HepG2 (cell line): ENCODE measurements around the gene ACAN. TPM values are rescaled to one million over a fixed set of nuclear protein-coding genes. Genes with fewer than 3 reads are reported as not detected.
A peak's percentile ranks its signal among the peaks of the same experiment; 100 is the strongest.

Experiments
- ATAC-seq: fragments of 200-7000 bp; cut with Tn5 transposase; 3 replicates; pipeline ENCODE4 v1.9.1; 2020; ENCODE audit warnings: mild to moderate bottlenecking, moderate library complexity
- BruUV-seq: library from RNA; stranded (reverse); fragments of 400-500 nt; replicated peaks from 2 replicates; lab custom pipeline; 2021; lab: Mats Ljungman, UMichigan
- CTCF ChIA-PET: fragments of 300-600 bp; formaldehyde crosslinking; extraction: SDS; loops from one replicate; lab custom pipeline; 2021; ENCODE audit warnings: low total read pairs, inconsistent platforms, low intra/inter-chr PET ratio; lab: Yijun Ruan, JAX
- POLR2A ChIA-PET: fragments of 350-600 bp; sonication (Branson Sonifier 250); formaldehyde crosslinking; loops from one replicate; lab custom pipeline; 2020; ENCODE audit warnings: antibody characterized with exemption, inconsistent platforms; lab: Yijun Ruan, JAX
- DNase-seq: peaks from one replicate; pipeline ENCODE4 v3.0.0-alpha.2; 2015; ENCODE audit warnings: low spot score
- FAIRE-seq: peaks from 3 replicates; lab custom pipeline; 2011; peaks lifted over from hg19 to GRCh38; lab: Jason Lieb, UNC
- H2AFZ ChIP-seq: one replicate; pipeline ENCODE4 v1.6.1; 2011; ENCODE audit warnings: low read length, inconsistent platforms
- H3K27ac ChIP-seq: fragments of 300-600 bp; 3 replicates; pipeline ENCODE4 v1.8.0; 2011; ENCODE audit warnings: mixed run types, mild to moderate bottlenecking, mixed read lengths, low read length, inconsistent platforms; ENCODE audit not compliant: insufficient read depth; ENCODE audit errors: extremely low read length
- H3K27me3 ChIP-seq, 2 experiments: fragments of 200-600 bp in 1 of 2; 2 replicates in 1 of 2; 3 replicates in 1 of 2; pipeline versions ENCODE4 v1.6.0 to v1.8.0; 2011; ENCODE audit warnings: low read length in 2 of 2, mild to moderate bottlenecking in 2 of 2, moderate library complexity in 2 of 2, inconsistent platforms in 1 of 2; ENCODE audit not compliant: insufficient read depth in 2 of 2, control insufficient read depth in 1 of 2
- H3K36me3 ChIP-seq, 2 experiments: fragments of 200-600 bp in 1 of 2; replicated peaks in 1 of 2; 2 replicates in 1 of 2; 3 replicates in 1 of 2; pipeline versions ENCODE4 v1.5.1 to v1.8.0; 2011; ENCODE audit warnings: low read length in 2 of 2, inconsistent platforms in 1 of 2; ENCODE audit not compliant: insufficient read depth in 2 of 2, control insufficient read depth in 1 of 2
- H3K4me1 ChIP-seq: 2 replicates; pipeline ENCODE4 v1.5.1; 2012; ENCODE audit warnings: low read length, inconsistent platforms; ENCODE audit not compliant: insufficient read depth
- H3K4me2 ChIP-seq: 2 replicates; pipeline ENCODE4 v1.6.0; 2011; ENCODE audit warnings: low read depth, low read length, inconsistent platforms
- H3K4me3 ChIP-seq, 3 experiments: fragments of 200-600 bp in 1 of 3; sonication (generic), shearing (Covaris generic) in 1 of 3; replicated peaks in 1 of 3; 2 replicates each; pipeline ENCODE4 v1.5.1; 2011 to 2016; ENCODE audit warnings: low read length in 3 of 3, inconsistent platforms in 2 of 3, low read depth in 2 of 3, mild to moderate bottlenecking in 2 of 3, control low read depth in 1 of 3, mixed read lengths in 1 of 3; ENCODE audit not compliant: insufficient read depth in 1 of 3
- H3K79me2 ChIP-seq: one replicate; pipeline ENCODE4 v1.6.1; 2011; ENCODE audit warnings: low read length, inconsistent platforms; ENCODE audit not compliant: insufficient read depth
- H3K9ac ChIP-seq: 2 replicates; pipeline ENCODE4 v1.6.0; 2011; ENCODE audit warnings: mild to moderate bottlenecking, low read depth, low read length, inconsistent platforms; ENCODE audit not compliant: insufficient read depth
- H3K9me3 ChIP-seq: 2 replicates; pipeline ENCODE4 v1.5.1; 2012; ENCODE audit warnings: mild to moderate bottlenecking, low read length
- H4K20me1 ChIP-seq: 2 replicates; pipeline ENCODE4 v1.6.0; 2011; ENCODE audit warnings: inconsistent platforms, mild to moderate bottlenecking, low read length, moderate library complexity; ENCODE audit not compliant: insufficient read depth
- CENPBD1 ChIP-seq: sonication (generic); formaldehyde crosslinking; IDR thresholded peaks from 2 replicates; pipeline ENCODE4 v1.8.0; 2022; ENCODE audit warnings: missing genetic modification reagents, low read depth, mild to moderate bottlenecking, borderline replicate concordance
- CERS6 ChIP-seq: sonication (generic); formaldehyde crosslinking; IDR thresholded peaks from 2 replicates; pipeline ENCODE4 v1.5.0; 2020; ENCODE audit warnings: missing genetic modification reagents
- CREB1 ChIP-seq, 2 experiments: fragments of 450-650 bp in 1 of 2; IDR thresholded peaks; 2 replicates each; pipeline ENCODE4 v1.6.1; 2016 to 2017; ENCODE audit warnings: control low read depth in 1 of 2, mild to moderate bottlenecking in 1 of 2, missing compliant biosample characterization in 1 of 2, missing genetic modification characterization in 1 of 2
- SIX1 ChIP-seq: sonication (generic); formaldehyde crosslinking; IDR thresholded peaks from 2 replicates; pipeline ENCODE4 v1.4.0; 2020; ENCODE audit warnings: missing genetic modification reagents, borderline replicate concordance
- TRAFD1 ChIP-seq: sonication (generic); formaldehyde crosslinking; IDR thresholded peaks from 2 replicates; pipeline ENCODE4 v1.5.1; 2020; ENCODE audit warnings: missing genetic modification reagents, mild to moderate bottlenecking, borderline replicate concordance
- ZNF740 ChIP-seq: sonication (generic); formaldehyde crosslinking; IDR thresholded peaks from 2 replicates; pipeline ENCODE4 v1.4.0; 2020; ENCODE audit warnings: missing genetic modification reagents
- WGBS: methylation state at CpG from one replicate; pipeline ENCODE4 v1.1.6; 2017; ENCODE audit warnings: low lambda C conversion rate; 5-methylcytosine and 5-hydroxymethylcytosine counted together
- in situ Hi-C: cut with HindIII; loops from 2 replicates; pipeline ENCODE4 v1.10.0; 2017; ENCODE audit warnings: low pct_unique_long_range_greater_than_20kb; ENCODE audit not compliant: extremely low pct_ligation_motif_present
- intact Hi-C: fragments of 100-400 bp; cut with micrococcal nuclease; formaldehyde crosslinking; loops from one replicate; pipeline ENCODE4 v1.10.0; 2022; ENCODE audit not compliant: unreplicated experiment
- polyA plus RNA-seq, 8 experiments: library from polyadenylated mRNA; depleted of rRNA in 3 of 8; stranded (reverse) in 7 of 8; unstranded in 1 of 8; fragments of >200 nt; fragmentation: Illumina TruSeq in 4 of 8; extraction: Trizol in 4 of 8; gene quantifications; 2 replicates each; pipeline versions ENCODE4 v1.2.1 to v1.2.3, GENCODE V29; 2011 to 2016; ENCODE audit warnings: low read depth in 4 of 8, missing spikeins in 1 of 8, mixed read lengths in 1 of 8; ENCODE audit not compliant: insufficient read depth in 1 of 8
- total RNA-seq, 5 experiments: library from RNA; depleted of rRNA; stranded (reverse); fragments of >200 nt; fragmentation: Illumina TruSeq; extraction: Trizol; gene quantifications; 2 replicates each; pipeline ENCODE4 v1.2.3, GENCODE V29; 2016; ENCODE audit warnings: low read depth in 1 of 5

ACAN gene
- total and polyA plus RNA-seq, 2 of the 13 experiments (the other 11 are each of a cell fraction or from before 2014, with no cell fraction given) = not detected

- 52% methylated on average over 4 of the region's 6 CpGs for WGBS
- no peak overlapping the region for H3K4me2 ChIP-seq
- ChIA-PET POLR2A (no interaction called here), CTCF (no interaction called here)
- H3K9me3 ChIP-seq = no peaks in the 10 kb centered on the region
- no peaks in the 10 kb centered on the region for H3K36me3 ChIP-seq
- H4K20me1 ChIP-seq = no peaks in the 10 kb centered on the region
- no peak overlapping the region for H2AFZ ChIP-seq
- DNase-seq (no peak), ATAC-seq (no peak), FAIRE-seq (no peak)
- TF ChIP-seq CREB1 (IDR thresholded peaks at IDR 0.05) (0 out of 2 replicates have a peak, but pooled peaks have one; percentile 8), CREB1 (CRISPR knock-in tag; IDR thresholded peaks at IDR 0.05) (no peak), TRAFD1 (CRISPR knock-in tag) (no peak), CERS6 (CRISPR knock-in tag) (no peak), ZNF740 (CRISPR knock-in tag) (no peak), SIX1 (CRISPR knock-in tag) (no peak), CENPBD1 (CRISPR knock-in tag) (no peak)
- no peaks in the 10 kb centered on the region for H3K79me2 ChIP-seq
- H3K27me3 ChIP-seq = peaks cover 3 to 23% of the 10 kb centered on the region in 2 experiments; a peak in 3 of 5 replicates
- intact Hi-C loops (no loop called here), in situ Hi-C loops (no loop called here)
- no peak overlapping the region for H3K4me3 ChIP-seq
- H3K9ac ChIP-seq = no peak overlapping the region
- BruUV-seq = no TSS peak
- no peak overlapping the region for H3K27ac ChIP-seq
- H3K4me1 ChIP-seq = no peaks in the 10 kb centered on the region
Observed at GRCh38 chr15:88810446-88810845, 7.2 kb downstream of the ACAN start.
